Subcutaneous abdominal adipose tissue (tissue), 5 donors: ENCODE results near the gene HEPN1.

ENCODE experiments used
- H3K27ac ChIP-seq: one replicate; pipeline ENCODE4 v1.7.0; 2013; ENCODE audit warnings: low read depth, mild to moderate bottlenecking, inconsistent platforms, low read length, moderate library complexity
- H3K27me3 ChIP-seq, 5 donors: one replicate each; pipeline ENCODE4 v1.7.0; 2013; ENCODE audit warnings: low read length in 5 of 5, inconsistent platforms in 1 of 5; ENCODE audit not compliant: control insufficient read depth in 5 of 5, insufficient read depth in 4 of 5
- H3K36me3 ChIP-seq, 5 donors: one replicate each; pipeline ENCODE4 v1.7.0; 2013; ENCODE audit warnings: low read length in 5 of 5; ENCODE audit not compliant: control insufficient read depth in 5 of 5, insufficient read depth in 5 of 5
- H3K4me1 ChIP-seq, 5 donors: one replicate each; pipeline ENCODE4 v1.7.0; 2013; ENCODE audit warnings: low read length in 5 of 5, mild to moderate bottlenecking in 3 of 5, moderate library complexity in 1 of 5; ENCODE audit not compliant: control insufficient read depth in 5 of 5, insufficient read depth in 5 of 5
- H3K4me3 ChIP-seq, 5 donors: one replicate each; pipeline ENCODE4 v1.7.0; 2013; ENCODE audit warnings: low read length in 5 of 5, low read depth in 1 of 5
- H3K9ac ChIP-seq, 5 donors: one replicate each; pipeline ENCODE4 v1.7.0; 2013; ENCODE audit warnings: low read length in 5 of 5, mild to moderate bottlenecking in 4 of 5, moderate library complexity in 3 of 5
- H3K9me3 ChIP-seq, 5 donors: one replicate each; pipeline ENCODE4 v1.7.0; 2013; ENCODE audit warnings: low read length in 5 of 5; ENCODE audit not compliant: control insufficient read depth in 5 of 5
- donor health status: healthy.
- donor health status: healthy.
- donor health status: healthy.
- donor health status: healthy.
- donor health status: healthy.

The HEPN1 gene

DNA sequence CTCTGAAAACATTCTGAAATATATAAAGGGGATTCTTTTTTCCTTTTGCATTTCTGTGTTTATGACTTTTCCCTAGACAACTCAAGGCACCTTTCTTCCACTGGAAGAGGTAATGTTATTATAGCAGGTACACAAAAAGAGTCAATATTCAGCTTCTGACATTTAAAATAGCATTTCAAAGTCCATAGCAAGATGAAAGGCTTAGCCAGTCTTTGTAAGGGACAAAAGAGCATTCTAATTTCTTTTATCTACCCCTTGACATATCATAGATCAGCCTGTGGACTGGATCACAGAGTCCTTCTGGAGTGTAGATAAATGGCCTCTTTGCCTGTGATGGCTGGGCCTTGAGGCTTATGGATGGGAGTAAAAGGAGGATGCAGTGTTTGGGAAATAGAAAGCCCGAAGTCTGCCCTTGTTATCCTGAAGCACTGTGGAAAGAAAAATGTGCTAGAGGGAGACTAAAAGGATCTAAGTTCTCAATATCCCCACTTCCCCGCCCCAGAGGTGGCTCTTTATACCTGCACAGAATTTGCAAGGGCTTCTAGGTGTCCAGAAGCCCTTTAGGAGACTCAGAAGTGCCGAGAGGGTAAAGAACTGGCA is 18.4 kb downstream of the HEPN1 start:
- H3K4me1 ChIP-seq, result peaks cover 0 to 48% (median 30%) of the 10 kb centered on the region in 5 donors
- H3K27ac ChIP-seq, result peak overlapping the region; percentile 95
- no peak overlapping the region for H3K9ac ChIP-seq

DNA sequence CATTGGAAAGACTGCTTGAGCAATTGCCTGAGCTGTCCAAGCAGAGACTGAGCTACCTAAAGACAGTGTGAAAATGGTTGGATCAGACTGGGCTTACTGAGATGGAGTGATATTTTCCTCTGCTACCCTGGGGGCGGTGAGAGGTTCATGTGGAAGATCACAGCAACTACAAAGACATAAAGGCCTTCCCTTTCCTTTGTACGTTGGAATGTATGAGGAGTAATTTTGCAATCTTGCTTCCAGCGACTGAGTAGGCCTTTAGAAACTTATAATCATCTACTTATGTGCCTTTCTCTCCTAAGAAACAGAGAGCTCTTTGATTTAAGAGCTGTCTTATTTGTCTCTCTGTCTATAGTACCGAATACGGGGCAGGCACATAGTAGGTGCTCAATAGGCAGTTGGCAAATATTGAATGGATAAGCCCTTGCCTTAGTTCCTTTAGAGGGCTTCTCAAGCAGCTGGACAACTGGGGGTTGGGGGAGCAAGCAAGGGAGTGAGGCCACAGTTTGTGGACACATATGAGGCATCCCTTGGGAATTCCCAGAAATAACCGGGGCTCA is 19.2 kb downstream of the HEPN1 start:
- H3K4me1 ChIP-seq, result peaks cover 0 to 45% (median 30%) of the 10 kb centered on the region in 5 donors
- peak overlapping the region; percentile 95 for H3K27ac ChIP-seq
- H3K9me3 ChIP-seq, result no peaks in the 10 kb centered on the region
- no peaks in the 10 kb centered on the region for H3K27me3 ChIP-seq
- H3K9ac ChIP-seq, result no peak overlapping the region
- H3K36me3 ChIP-seq, result no peaks in the 10 kb centered on the region
- no peak overlapping the region for H3K4me3 ChIP-seq

More for the DNA sequence above, 18.4 kb downstream of the HEPN1 start:
- no peak overlapping the region for H3K4me3 ChIP-seq
- no peaks in the 10 kb centered on the region for H3K9me3 ChIP-seq
- no peaks in the 10 kb centered on the region for H3K36me3 ChIP-seq
- H3K27me3 ChIP-seq, result no peaks in the 10 kb centered on the region

DNA sequence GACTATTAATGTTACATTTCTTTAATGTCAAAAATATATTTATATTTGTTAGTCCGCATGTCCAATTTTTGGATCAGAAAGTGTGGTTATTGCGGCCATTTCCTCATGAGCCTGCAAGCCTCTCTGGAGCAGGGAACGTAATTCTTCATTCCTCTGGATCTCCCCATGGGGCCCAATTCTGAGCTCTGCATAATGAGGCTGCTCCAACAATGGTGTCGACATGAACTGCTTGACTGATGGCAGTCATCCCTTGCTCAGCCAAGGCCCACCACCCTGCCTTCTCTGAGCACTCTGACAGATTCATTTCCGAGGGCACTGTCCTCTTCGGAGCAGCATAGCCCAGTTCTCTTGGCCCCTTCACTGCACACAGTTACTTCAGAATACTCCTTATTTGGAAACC is 19.9 kb downstream of the HEPN1 start:
- Histone ChIP-seq H3K27me3 (no peaks in the 10 kb centered on the region), H3K9ac (no peak overlapping the region), H3K4me3 (no peak overlapping the region), H3K9me3 (no peaks in the 10 kb centered on the region), H3K36me3 (no peaks in the 10 kb centered on the region), H3K4me1 (peaks cover 0 to 49% (median 33%) of the 10 kb centered on the region in 5 donors), H3K27ac (peak overlapping the region; percentile 95)

DNA sequence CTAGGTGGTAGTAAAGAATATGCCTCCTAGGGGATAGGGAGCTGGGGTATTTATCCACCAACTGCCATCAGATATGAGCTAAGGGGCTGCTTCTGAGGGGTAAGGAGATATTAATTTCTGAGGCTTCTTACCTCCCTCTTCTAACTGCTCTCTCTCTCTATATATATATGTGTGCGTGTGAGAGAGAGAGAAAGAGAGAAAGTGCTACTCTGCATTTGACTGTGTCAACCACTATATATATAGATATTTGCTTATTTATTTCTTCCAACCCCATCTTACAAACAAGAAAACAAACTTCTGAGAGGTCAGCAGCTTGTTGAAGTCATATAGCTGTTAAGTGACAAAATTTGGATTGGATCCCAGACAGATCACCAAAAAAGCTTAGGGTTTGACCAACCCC is 22.7 kb downstream of the HEPN1 start:
- no peaks in the 10 kb centered on the region for H3K9me3 ChIP-seq
- H3K27ac ChIP-seq, result no peak overlapping the region
- no peaks in the 10 kb centered on the region for H3K27me3 ChIP-seq
- H3K9ac ChIP-seq, result no peak overlapping the region
- peaks cover 0 to 35% (median 20%) of the 10 kb centered on the region in 5 donors for H3K4me1 ChIP-seq
- no peaks in the 10 kb centered on the region for H3K36me3 ChIP-seq
- H3K4me3 ChIP-seq, result no peak overlapping the region

DNA sequence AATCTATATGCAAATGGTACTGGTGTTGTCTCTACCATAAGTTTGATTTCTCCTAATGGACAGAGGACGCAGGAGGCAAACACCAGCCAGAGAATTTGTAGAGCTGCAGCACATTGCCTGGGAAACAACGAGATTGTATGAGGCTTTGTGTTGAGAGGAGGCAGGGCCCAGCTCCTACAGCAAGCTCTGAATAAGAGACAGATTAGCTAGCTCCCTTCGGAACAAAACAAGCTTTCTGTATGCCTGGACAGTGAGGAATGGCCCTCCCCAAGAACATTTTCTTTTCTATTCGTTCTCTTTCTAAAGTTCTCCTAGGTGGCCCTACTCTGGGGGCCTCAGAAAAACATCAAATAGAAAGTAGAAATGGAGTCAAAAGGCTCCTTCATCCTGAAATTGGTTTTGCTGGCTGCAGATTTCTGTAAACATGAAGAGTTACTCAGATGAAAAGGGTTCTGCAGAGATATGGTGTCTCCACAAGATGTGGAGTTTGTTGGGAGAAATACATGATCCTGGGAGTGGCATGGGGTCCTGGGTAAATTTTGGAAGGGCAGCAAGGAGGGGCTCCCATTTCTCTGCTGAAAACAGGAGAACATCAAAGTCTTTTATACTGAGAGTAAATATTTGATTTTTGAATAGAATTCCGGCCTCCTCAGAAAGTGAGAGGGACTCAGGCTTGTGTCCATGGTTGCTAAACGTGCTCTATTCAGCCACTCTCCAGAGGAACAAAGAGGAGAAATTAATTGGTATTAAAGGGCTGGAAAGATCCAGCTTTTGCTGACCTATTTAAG is 23.6 kb downstream of the HEPN1 start:
- Histone ChIP-seq H3K4me3 (no peak overlapping the region), H3K27ac (peak overlapping the region; percentile 6), H3K36me3 (no peaks in the 10 kb centered on the region), H3K9me3 (no peaks in the 10 kb centered on the region), H3K27me3 (no peaks in the 10 kb centered on the region), H3K4me1 (peaks cover 0 to 32% (median 20%) of the 10 kb centered on the region in 5 donors), H3K9ac (no peak overlapping the region)

DNA sequence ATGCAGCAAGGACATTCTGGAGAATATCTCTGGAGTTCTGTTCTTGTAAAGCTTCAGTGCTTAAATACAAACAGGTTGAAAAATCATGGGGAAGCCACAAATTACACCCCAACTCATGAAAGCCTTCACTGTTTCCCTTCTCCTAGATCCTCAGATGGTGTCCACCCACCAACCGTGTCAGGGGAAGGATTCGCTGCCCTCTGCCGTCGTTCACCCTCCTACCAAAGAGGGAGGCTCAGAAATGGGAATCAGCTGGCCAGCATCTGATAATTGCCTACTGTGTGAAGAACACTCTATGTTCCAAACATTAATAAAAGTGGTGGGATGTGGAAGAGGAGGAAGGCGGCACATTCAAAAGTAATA is 24.2 kb downstream of the HEPN1 start:
- Histone ChIP-seq H3K27me3 (no peaks in the 10 kb centered on the region), H3K36me3 (no peaks in the 10 kb centered on the region), H3K27ac (no peak overlapping the region), H3K4me1 (peaks cover 0 to 29% (median 15%) of the 10 kb centered on the region in 5 donors), H3K4me3 (no peak overlapping the region), H3K9ac (no peak overlapping the region), H3K9me3 (no peaks in the 10 kb centered on the region)

DNA sequence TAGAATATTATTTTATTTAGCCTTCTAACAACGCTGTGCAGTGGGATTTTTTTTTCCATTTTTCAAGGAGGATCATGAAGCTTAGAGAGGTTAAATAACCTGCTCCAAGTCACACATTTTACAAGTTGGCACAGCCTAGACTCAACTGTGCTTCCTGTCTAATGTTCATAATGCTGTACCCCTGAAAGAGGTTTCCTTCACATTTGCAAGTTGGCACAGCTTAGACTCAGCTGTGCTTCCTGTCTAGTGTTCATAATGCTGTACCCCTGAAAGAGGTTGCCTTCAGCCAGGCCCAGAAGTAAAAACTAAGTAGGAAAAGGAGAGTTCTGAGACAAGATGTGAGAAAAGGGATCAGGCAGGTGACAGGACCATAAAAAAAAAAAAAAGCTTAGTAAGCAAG is 24.7 kb downstream of the HEPN1 start:
- Histone ChIP-seq H3K9me3 (no peaks in the 10 kb centered on the region), H3K27me3 (no peaks in the 10 kb centered on the region), H3K4me1 (peaks cover 0 to 24% (median 15%) of the 10 kb centered on the region in 5 donors), H3K27ac (peak overlapping the region; percentile 51), H3K4me3 (no peak overlapping the region), H3K36me3 (no peaks in the 10 kb centered on the region), H3K9ac (peak overlapping the region in 1 of 5 donors; percentile 26)

DNA sequence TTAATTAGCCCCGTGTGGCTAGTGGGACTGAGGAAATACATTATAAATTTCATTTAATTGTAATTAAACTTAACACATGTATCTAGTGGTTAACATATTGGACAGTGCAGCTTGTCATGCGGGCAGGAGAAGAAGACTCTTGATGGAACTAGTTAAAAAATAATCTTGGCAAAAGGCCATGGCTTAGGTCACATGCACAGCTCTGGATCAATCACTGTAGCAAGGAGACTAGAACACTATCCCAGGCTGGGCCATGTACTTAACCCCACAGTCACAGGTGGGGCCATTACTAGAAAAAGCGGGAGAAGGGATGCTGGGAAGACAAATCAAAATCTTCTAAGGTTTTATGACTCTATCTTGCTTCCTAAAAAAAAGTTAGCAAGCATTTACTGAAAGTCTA is 25.5 kb downstream of the HEPN1 start:
- peaks cover 0 to 15% (median 8%) of the 10 kb centered on the region in 5 donors for H3K4me1 ChIP-seq
- no peak overlapping the region for H3K4me3 ChIP-seq
- peak overlapping the region in 1 of 5 donors; percentile 51 for H3K9ac ChIP-seq
- H3K27ac ChIP-seq, result peak overlapping the region; percentile 51
- H3K36me3 ChIP-seq, result no peaks in the 10 kb centered on the region
- no peaks in the 10 kb centered on the region for H3K27me3 ChIP-seq
- no peaks in the 10 kb centered on the region for H3K9me3 ChIP-seq

DNA sequence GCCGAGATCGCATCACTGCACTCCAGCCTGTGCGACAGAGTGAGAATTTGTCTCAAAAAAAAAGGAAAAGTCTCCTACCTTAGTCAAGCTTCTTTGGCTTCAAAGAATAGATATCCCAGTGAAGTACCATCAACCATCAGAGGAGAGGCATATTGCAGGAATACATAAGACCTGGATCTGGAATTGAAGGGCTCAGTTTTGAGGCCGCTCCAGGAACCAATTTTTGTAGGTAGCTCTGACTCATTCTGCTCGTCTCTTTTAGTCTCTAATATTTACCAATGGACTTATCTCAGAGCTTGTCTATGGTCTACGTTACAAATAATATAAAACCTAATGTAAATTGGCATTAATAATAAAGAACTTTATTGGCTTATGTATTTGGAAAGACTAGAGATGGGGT is 26.8 kb downstream of the HEPN1 start:
- Histone ChIP-seq H3K9me3 (no peaks in the 10 kb centered on the region), H3K4me3 (no peak overlapping the region), H3K36me3 (no peaks in the 10 kb centered on the region), H3K4me1 (peaks cover 0 to 14% (median 6%) of the 10 kb centered on the region in 5 donors), H3K27me3 (no peaks in the 10 kb centered on the region), H3K27ac (no peak overlapping the region), H3K9ac (no peak overlapping the region)

DNA sequence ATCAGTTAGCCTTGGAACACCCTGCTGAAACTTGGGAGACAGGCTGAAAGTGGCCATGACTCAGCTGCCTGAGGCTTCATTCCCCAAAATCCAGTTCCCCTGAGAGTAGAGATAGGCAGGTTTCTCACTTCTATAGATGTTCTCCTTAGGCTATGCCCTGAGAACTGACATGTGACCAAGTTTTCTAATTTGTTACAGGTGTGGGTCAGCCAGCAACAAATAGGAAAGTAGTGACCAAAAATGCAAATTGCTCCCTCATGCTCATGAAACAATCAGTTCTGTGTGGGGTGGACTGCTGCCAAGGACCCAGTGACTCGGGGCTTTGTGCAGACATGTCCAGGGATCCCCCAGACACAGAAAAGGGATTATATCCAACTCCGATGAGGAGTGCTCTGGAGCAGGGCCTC is 27.7 kb downstream of the HEPN1 start:
- no peak overlapping the region for H3K4me3 ChIP-seq
- no peaks in the 10 kb centered on the region for H3K27me3 ChIP-seq
- H3K9me3 ChIP-seq, result no peaks in the 10 kb centered on the region
- no peak overlapping the region for H3K27ac ChIP-seq
- peaks cover 0 to 14% (median 6%) of the 10 kb centered on the region in 5 donors for H3K4me1 ChIP-seq
- H3K9ac ChIP-seq, result no peak overlapping the region
- no peaks in the 10 kb centered on the region for H3K36me3 ChIP-seq
